ENCODE data around the gene SLC1A3.

The SLC1A3 gene

GRCh38 chr5:36689225-36689624 is 82.8 kb downstream of the SLC1A3 start:
- no peak overlapping the region for H3K4me3 ChIP-seq (ENCODE audit: low read length)
- DNase-seq (ENCODE audit: low read depth): peak; percentile 68
- no peak for TF ChIP-seq CTCF (IDR thresholded peaks at IDR 0.05; ENCODE audit: insufficient read depth, low read depth, low read length, missing control alignments)

GRCh38 chr5:36690041-36690961 is 83.9 kb downstream of the SLC1A3 start:
- peak overlapping the region; percentile 51 for H3K4me3 ChIP-seq (ENCODE audit: low read length)
- peak; percentile 79 for TF ChIP-seq CTCF (IDR thresholded peaks at IDR 0.05; ENCODE audit: insufficient read depth, low read depth, low read length, missing control alignments)
- peak; percentile 82 for DNase-seq (ENCODE audit: low read depth)

GRCh38 chr5:36691226-36691625 is 84.8 kb downstream of the SLC1A3 start:
- H3K4me3 ChIP-seq (ENCODE audit: low read length): no peak overlapping the region
- TF ChIP-seq CTCF (IDR thresholded peaks at IDR 0.05; ENCODE audit: insufficient read depth, low read depth, low read length, missing control alignments): no peak
- DNase-seq (ENCODE audit: low read depth): peak; percentile 55

GRCh38 chr5:36691696-36692371 is 85.4 kb downstream of the SLC1A3 start:
- no peak for DNase-seq (ENCODE audit: low read depth)
- TF ChIP-seq CTCF (IDR thresholded peaks at IDR 0.05; ENCODE audit: insufficient read depth, low read depth, low read length, missing control alignments): no peak
- H3K4me3 ChIP-seq (ENCODE audit: low read length): no peak overlapping the region

GRCh38 chr5:36692791-36693763 is 86.7 kb downstream of the SLC1A3 start:
- H3K4me3 ChIP-seq (ENCODE audit: low read length): no peak overlapping the region
- peak; percentile 73 for TF ChIP-seq CTCF (IDR thresholded peaks at IDR 0.05; ENCODE audit: insufficient read depth, low read depth, low read length, missing control alignments)
- DNase-seq (ENCODE audit: low read depth): peak; percentile 77

- H3K4me3 ChIP-seq (ENCODE audit: low read length): no peak overlapping the region
- no peak for DNase-seq (ENCODE audit: low read depth)
- TF ChIP-seq CTCF (IDR thresholded peaks at IDR 0.05; ENCODE audit: insufficient read depth, low read depth, low read length, missing control alignments): no peak
These were observed 87.9 kb downstream of the SLC1A3 start for GRCh38 chr5:36694351-36694750.

Data from epithelial cell of esophagus (primary cell).